ENCODE data around the gene KNTC1.
"Not testable (repeated sequence)": the region's sequence is repeated elsewhere in the genome, so short reads cannot be mapped to it uniquely, and the experiment has no call there.

KNTC1 gene, protein sequence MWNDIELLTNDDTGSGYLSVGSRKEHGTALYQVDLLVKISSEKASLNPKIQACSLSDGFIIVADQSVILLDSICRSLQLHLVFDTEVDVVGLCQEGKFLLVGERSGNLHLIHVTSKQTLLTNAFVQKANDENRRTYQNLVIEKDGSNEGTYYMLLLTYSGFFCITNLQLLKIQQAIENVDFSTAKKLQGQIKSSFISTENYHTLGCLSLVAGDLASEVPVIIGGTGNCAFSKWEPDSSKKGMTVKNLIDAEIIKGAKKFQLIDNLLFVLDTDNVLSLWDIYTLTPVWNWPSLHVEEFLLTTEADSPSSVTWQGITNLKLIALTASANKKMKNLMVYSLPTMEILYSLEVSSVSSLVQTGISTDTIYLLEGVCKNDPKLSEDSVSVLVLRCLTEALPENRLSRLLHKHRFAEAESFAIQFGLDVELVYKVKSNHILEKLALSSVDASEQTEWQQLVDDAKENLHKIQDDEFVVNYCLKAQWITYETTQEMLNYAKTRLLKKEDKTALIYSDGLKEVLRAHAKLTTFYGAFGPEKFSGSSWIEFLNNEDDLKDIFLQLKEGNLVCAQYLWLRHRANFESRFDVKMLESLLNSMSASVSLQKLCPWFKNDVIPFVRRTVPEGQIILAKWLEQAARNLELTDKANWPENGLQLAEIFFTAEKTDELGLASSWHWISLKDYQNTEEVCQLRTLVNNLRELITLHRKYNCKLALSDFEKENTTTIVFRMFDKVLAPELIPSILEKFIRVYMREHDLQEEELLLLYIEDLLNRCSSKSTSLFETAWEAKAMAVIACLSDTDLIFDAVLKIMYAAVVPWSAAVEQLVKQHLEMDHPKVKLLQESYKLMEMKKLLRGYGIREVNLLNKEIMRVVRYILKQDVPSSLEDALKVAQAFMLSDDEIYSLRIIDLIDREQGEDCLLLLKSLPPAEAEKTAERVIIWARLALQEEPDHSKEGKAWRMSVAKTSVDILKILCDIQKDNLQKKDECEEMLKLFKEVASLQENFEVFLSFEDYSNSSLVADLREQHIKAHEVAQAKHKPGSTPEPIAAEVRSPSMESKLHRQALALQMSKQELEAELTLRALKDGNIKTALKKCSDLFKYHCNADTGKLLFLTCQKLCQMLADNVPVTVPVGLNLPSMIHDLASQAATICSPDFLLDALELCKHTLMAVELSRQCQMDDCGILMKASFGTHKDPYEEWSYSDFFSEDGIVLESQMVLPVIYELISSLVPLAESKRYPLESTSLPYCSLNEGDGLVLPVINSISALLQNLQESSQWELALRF (N-terminal part only)

GRCh38 chr12:122526683-122527477 lies at the start of gene KNTC1, which contains the start of gene RSRC2:
Gene KNTC1 (plus strand): TSS chr12:122527249. CDS start chr12:122530064, 2,815 bp downstream.
Gene RSRC2 (minus strand): TSS chr12:122526936. CDS start chr12:122526853, 83 bp downstream.
- DNase-seq: peak; percentile 91 to 100 (median 98)

- no peak for DNase-seq
Observed at GRCh38 chr12:122480753-122481152, 46.3 kb upstream of the KNTC1 start.

GRCh38 chr12:122481861-122482260 lies 45.2 kb upstream of the KNTC1 start:
- DNase-seq: no peak

DNA sequence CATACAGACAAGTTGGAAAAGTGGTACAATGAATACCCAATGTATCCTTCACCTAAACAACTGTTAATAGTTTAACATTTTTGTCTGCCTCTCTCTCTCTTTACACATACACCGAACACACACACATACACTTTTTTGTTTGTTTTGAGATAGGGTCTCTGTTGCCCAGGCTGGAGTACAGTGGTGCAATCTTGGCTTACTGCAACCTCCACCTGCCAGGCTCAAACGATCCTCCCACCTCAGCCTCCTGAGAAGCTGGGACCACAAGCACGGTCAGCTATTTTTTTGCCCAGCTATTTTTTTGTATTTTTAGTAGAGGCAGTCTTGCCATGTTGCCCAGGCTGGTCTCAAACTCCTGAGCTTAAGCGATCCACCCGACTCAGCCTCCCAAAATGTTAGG lies 43.1 kb upstream of the KNTC1 start:
- DNase-seq: no peak

GRCh38 chr12:122484385-122484784 lies 42.7 kb upstream of the KNTC1 start:
- DNase-seq: not testable (repeated sequence)

DNA sequence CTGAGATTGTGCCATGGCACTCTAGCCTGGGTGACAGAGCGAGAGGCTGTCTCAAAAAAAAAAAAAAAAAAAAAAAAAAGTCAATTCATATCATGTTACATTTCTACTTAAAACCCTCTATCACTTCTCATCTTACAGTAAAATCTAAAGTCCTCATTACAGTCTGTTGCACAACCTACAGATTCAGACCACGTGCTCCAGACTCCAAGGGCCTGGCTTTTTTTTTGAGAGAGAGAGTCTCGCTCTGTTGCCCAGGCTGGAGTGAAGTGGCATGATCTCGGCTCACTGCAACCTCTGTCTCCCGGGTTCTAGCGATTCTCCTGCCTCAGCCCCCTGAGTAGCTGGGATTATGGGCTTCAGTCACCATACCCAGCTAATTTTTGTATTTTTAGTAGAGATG lies 40.7 kb upstream of the KNTC1 start:
- not testable (repeated sequence) for DNase-seq

- DNase-seq: no peak
Observed at GRCh38 chr12:122486805-122487426, 40.1 kb upstream of the KNTC1 start.

- not testable (repeated sequence) for DNase-seq
Observed at GRCh38 chr12:122487807-122488206, 39.2 kb upstream of the KNTC1 start.

DNA sequence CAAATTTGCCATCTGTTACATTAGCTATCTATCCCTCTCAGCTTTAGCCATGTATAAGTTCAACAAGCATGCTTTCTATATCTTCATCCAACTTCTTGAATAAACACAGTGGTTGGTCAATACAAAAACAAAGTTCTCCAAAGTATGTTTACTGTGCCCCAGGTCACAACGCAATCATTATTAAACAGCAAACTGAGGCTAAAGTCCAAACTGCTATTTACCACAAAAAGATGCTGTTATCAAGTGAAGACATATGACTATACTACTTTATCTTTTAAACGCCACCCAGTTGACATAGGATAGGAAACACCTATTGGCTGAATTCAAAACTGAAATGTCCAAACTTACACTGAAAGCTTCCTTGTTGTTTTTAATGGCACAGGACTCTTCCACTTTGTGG lies 38.0 kb upstream of the KNTC1 start:
- DNase-seq: no peak

- DNase-seq: no peak
Observed at GRCh38 chr12:122491991-122492390, 35.1 kb upstream of the KNTC1 start.

DNA sequence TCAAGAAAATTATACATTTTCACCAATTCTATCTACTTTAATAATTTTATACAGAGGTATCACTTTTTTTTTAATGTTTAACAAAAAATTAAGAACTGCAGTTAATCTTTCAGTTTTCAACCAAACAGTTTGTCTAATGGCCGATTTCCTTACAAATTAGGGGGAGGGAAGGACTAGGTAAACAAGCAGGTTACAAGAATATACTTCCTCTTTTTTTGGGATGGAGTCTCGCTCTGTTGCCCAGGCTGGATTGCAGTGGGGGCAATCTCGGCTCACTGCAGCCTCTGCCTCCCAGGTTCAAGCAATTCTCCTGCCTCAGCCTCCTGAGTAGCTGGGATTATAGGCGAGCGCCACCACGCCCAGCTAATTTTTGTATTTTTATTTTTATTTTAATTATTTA lies 33.8 kb upstream of the KNTC1 start:
- not testable (repeated sequence) for DNase-seq

- DNase-seq: no peak
Observed at GRCh38 chr12:122495258-122495657, 31.8 kb upstream of the KNTC1 start.

DNA sequence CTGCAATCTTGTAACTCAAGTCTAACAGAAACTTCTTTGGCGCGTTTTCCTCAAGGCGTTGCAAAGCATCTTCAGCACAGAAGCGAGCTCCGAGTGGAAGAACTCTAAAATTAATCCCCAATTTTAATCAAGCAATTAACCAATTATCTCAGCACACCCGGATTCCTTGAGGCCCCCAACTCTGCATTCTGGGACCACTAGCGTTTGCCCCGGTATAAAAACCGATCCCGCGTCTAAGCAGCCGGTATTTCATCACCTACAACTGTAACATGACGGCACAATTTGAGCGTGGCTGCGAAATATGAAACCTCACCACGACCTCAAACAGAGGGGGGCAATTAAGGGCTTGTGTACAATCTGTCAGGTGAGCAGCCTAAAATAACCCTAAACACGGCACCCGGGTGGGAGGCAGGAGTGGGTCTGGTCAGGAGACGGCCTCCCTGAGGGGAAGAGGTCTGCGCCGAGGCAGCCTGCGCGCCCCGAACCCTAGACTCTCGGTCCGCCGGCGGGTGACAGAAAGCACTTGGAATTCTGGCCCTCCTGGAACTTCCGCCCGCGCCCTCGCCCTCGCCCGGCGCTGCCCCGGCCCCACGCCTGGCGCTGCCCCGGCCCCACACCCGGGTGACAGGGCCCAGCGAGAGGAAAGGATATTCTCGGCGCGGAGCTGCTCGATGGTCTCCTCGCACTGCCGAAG lies 26.9 kb upstream of the KNTC1 start:
- DNase-seq: peak in 31 of 58 donors; percentile 21 to 77 (median 49)

DNA sequence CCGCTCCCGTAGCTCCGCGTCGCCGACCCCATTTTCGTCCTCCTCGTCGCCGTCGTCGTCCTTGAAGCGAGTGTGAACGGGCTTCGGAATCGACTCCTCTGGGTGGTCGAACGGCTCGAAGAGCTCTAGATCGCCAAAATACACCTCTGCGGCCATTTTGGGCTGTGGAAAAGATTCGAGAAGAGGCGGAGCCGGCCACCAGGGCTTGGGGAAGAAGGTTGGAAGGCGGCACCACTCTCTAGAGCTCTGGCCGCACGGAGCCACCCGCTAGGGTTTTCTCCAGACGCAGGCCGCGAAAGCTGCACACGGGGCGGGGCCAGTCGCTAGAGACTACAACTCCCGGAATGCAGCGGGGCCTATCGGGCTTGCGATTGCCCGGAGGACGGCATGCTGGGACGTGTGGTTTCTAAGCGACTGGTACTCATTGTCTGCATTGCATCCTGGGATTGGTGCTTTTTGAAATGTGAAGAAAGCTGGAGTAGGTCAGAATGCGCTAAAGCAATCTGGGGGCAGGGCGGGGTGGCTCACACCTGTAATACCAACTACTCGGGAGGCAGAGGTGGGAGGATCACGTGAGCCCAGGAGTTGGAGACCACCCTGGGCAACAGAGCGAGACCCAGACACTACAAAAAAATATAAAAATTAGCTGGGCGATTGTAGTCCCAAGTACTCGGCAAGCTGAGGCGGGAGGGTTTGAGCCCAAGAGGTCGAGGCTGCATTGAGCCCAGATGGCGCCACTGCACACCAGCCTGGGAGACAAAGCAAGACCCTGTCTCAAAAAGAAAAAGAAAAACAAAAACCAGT lies 26.2 kb upstream of the KNTC1 start, which contains the start of gene ZCCHC8:
Gene ZCCHC8 (minus strand): TSS at position 248 of the 804 bp plus-strand sequence. CDS start 92 bp downstream, at position 156.
- DNase-seq: peak; percentile 66 to 98 (median 95)

GRCh38 chr12:122501489-122501989 lies 25.5 kb upstream of the KNTC1 start:
- DNase-seq: no peak

DNA sequence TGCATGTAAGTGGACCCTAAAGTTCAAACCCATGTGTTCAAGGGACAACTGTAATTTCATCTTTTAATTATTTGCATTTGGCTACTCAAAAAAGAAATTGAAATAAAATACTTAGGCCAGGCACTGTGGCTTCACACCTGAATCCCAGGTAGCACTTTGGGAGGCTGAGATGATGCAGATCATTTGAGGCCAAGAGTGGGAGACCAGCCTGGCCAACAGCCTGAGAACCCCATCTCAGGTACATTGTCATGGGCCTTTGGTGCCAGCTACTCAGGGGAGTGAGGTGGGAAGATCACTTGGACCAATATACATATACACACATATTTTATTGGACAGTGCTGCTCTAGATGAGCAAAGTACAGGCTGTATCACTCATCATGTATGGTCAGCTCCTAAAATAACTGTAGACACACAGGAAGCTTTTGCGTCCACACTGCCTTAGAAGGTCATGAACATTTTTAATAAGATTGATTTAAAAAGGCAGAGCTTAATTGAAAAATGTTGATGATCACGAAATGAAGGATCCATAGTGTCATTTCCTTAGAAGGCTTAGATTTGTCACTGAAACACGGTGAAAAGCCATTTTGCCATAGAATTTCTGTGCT lies 23.8 kb upstream of the KNTC1 start:
- no peak for DNase-seq

DNA sequence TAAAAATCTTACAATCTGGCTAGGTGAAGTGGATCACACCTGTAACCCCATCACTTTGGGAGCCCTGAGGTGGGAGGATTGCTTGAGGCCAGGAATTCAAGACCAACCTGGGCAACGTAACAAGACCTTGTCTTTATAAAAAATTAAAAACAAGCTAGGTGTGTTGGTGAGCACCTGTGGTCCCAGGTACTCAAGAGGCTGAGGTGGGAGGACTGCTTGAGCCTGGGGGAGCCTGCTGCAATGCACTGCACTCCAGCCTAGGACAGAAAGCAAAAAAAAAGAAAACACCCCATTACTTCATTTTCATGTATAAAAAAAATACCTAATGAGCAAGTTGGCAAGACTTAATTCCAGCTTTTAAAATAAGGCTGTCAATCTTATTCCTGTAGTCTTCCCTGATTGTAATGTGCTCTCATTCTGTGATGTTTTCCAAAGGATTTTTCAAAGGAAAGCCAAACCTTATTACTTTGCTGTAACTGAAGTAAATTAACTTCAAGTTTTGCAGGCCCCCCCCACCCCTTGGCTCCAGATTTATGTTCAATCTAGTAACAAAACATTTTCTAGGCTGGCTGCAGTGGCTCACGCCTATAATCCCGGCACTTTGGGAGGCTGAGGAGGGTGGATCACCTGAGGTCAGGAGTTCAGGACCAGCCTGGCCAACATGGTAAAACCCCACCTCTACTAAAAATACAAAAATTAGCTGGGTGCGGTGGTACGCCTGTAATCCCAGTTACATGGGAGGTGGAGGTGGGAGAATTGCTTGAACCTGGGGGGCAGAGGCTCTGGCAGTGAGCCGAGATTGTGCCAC lies 23.1 kb upstream of the KNTC1 start:
- no peak for DNase-seq

Measured in anterior cingulate cortex (tissue), 58 donors.